CD4-positive, alpha-beta T cell (primary cell): ENCODE results near the gene SLC29A1. TPM values are rescaled to one million over a fixed set of nuclear protein-coding genes. Genes with fewer than 3 reads are reported as not detected.

Source experiments
- ATAC-seq: fragments of 200-7000 bp; cut with Tn5 transposase; one replicate; pipeline ENCODE4 v1.10.0; 2022; ENCODE audit warnings: mild to moderate bottlenecking; ENCODE audit not compliant: poor library complexity
- CTCF ChIA-PET: fragments of 350-600 bp; sonication (Branson Sonifier 250); formaldehyde crosslinking; loops from one replicate; lab custom pipeline; 2021; ENCODE audit warnings: antibody characterized with exemption, inconsistent platforms; lab: Charles Lee
- POLR2A ChIA-PET: fragments of 350-600 bp; sonication (Branson Sonifier 250); formaldehyde crosslinking; loops from one replicate; lab custom pipeline; 2021; ENCODE audit warnings: antibody characterized with exemption, inconsistent platforms; lab: Charles Lee
- DNase-seq, 14 experiments: peaks; one replicate each; pipeline ENCODE4 v3.0.0-alpha.2; 2013 to 2020; ENCODE audit warnings: mixed read lengths in 2 of 14
- H3K27ac ChIP-seq, 2 donors: one replicate each; pipeline versions ENCODE4 v1.5.1 to v1.7.0; 2013; ENCODE audit warnings: low read length in 2 of 2, low read depth in 1 of 2, mild to moderate bottlenecking in 1 of 2
- H3K27me3 ChIP-seq, 2 experiments: 1 replicate in 1 of 2; 2 replicates in 1 of 2; pipeline versions ENCODE4 v1.6.1 to v1.7.0; 2013; ENCODE audit warnings: low read length in 2 of 2, control low read depth in 1 of 2, mild to moderate bottlenecking in 1 of 2, moderate library complexity in 1 of 2; ENCODE audit not compliant: insufficient read depth in 2 of 2, control insufficient read depth in 1 of 2
- H3K36me3 ChIP-seq: one replicate; pipeline ENCODE4 v1.6.1; 2013; ENCODE audit warnings: low read length, control low read depth; ENCODE audit not compliant: insufficient read depth
- H3K4me1 ChIP-seq: one replicate; pipeline ENCODE4 v1.6.1; 2013; ENCODE audit warnings: low read length, control low read depth; ENCODE audit not compliant: insufficient read depth
- H3K4me3 ChIP-seq: one replicate; pipeline ENCODE4 v1.5.1; 2013; ENCODE audit warnings: mild to moderate bottlenecking, low read length, moderate library complexity
- H3K9me3 ChIP-seq, 2 experiments: 1 replicate in 1 of 2; 2 replicates in 1 of 2; pipeline versions ENCODE4 v1.6.1 to v1.7.0; 2013; ENCODE audit warnings: low read length in 2 of 2, mild to moderate bottlenecking in 2 of 2, control low read depth in 1 of 2, moderate library complexity in 1 of 2; ENCODE audit not compliant: control insufficient read depth in 1 of 2, insufficient read depth in 1 of 2
- H3K27ac Mint-ChIP-seq: one replicate; pipeline ENCODE4 v1.8.0; 2020; ENCODE audit warnings: mixed read lengths
- H3K27me3 Mint-ChIP-seq: one replicate; pipeline ENCODE4 v1.8.0; 2021; ENCODE audit warnings: mixed read lengths
- H3K36me3 Mint-ChIP-seq: one replicate; pipeline ENCODE4 v1.8.0; 2021; ENCODE audit warnings: low read depth, mixed read lengths
- H3K4me1 Mint-ChIP-seq: one replicate; pipeline ENCODE4 v1.8.0; 2021; ENCODE audit warnings: low read depth, mixed read lengths
- H3K4me3 Mint-ChIP-seq: one replicate; pipeline ENCODE4 v1.8.0; 2020; ENCODE audit warnings: mild to moderate bottlenecking, mixed read lengths
- H3K9me3 Mint-ChIP-seq: one replicate; pipeline ENCODE4 v1.8.0; 2020; ENCODE audit warnings: mixed read lengths
- CTCF ChIP-seq: fragments of 200-600 bp; IDR thresholded peaks from one replicate; pipeline ENCODE4 v1.8.0; 2022; ENCODE audit warnings: antibody characterized with exemption, mild to moderate bottlenecking
- intact Hi-C, 2 experiments: fragments of 100-400 bp; cut with DNase I in 1 of 2; cut with micrococcal nuclease in 1 of 2; formaldehyde crosslinking; loops; one replicate each; pipeline versions ENCODE4 v1.15.1 to v1.9.0; 2023 to 2025; cut with DNase I, micrococcal nuclease
- total RNA-seq, 174 experiments: library from RNA in 2 of 174; stranded (reverse) in 2 of 174; gene quantifications; one replicate each; pipeline ENCODE4 v1.2.3 and lab custom pipeline; 2021 to 2026

The SLC29A1 gene
- total RNA-seq, 2 experiments from 2014 or later: 0.67 to 1.3 TPM

DNA sequence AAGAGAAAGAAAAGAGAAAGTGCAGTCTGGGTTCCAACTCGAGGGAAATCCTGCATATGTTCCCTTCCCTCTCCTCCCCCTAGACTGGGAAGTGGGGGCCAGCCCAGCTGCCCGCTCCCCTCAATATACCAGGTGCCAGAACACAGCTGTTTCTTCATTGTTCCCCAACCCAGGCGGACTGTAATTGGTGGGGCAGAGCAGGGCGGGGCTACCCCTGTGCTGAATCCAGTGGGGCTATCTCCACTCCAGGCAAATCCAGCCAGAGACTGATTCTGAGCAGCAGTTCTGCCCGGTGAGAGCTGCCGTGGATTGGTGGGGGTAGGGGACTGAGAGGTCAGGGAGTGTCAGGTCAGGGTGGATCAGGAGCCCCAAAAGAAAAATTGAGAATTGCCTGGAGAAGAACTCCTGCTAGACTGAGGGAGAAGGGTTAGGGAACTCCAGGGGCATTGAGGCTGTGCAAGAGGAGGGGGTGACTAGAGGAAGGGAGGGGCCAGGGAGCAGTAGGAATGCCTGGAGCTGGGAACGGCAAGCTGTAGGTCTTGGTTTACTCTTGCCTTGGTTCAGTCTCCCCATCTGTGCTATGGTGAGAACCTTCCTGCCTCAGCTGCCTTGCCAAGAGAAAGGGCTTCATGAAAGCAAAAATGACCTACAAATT, 6.6 kb upstream of the SLC29A1 start, which contains the start of gene MYMX:
MYMX (plus strand) TSS at position 250 of the 655 bp plus-strand sequence. CDS start 546 bp downstream, outside the sequence.
- H3K4me1 ChIP-seq: peaks cover 16% of the 10 kb centered on the region
- no peak for TF ChIP-seq CTCF
- Mint-ChIP-seq H3K27me3 (peaks cover 4% of the 10 kb centered on the region), H3K36me3 (no peaks in the 10 kb centered on the region), H3K27ac (no peak within 1 kb of the TSS), H3K9me3 (no peaks in the 10 kb centered on the region), H3K4me3 (no peak within 1 kb of the TSS), H3K4me1 (peaks cover 17% of the 10 kb centered on the region)
- H3K27me3 ChIP-seq: peaks cover 4 to 7% of the 10 kb centered on the region in 2 experiments
- no peak for ATAC-seq
- no peak within 1 kb of the TSS for H3K4me3 ChIP-seq
- no peaks in the 10 kb centered on the region for H3K36me3 ChIP-seq
- CTCF ChIA-PET: interaction anchor here (0.7 kb wide), 1 partner anchor 12 kb away, joined by 4 read pairs; no protein-coding TSS in a partner anchor
- H3K9me3 ChIP-seq: peaks cover 0 to 3% of the 10 kb centered on the region in 2 experiments
- intact Hi-C loops: no loop called here
- no peak for DNase-seq
- POLR2A ChIA-PET: no interaction called here
- no peak within 1 kb of the TSS for H3K27ac ChIP-seq

DNA sequence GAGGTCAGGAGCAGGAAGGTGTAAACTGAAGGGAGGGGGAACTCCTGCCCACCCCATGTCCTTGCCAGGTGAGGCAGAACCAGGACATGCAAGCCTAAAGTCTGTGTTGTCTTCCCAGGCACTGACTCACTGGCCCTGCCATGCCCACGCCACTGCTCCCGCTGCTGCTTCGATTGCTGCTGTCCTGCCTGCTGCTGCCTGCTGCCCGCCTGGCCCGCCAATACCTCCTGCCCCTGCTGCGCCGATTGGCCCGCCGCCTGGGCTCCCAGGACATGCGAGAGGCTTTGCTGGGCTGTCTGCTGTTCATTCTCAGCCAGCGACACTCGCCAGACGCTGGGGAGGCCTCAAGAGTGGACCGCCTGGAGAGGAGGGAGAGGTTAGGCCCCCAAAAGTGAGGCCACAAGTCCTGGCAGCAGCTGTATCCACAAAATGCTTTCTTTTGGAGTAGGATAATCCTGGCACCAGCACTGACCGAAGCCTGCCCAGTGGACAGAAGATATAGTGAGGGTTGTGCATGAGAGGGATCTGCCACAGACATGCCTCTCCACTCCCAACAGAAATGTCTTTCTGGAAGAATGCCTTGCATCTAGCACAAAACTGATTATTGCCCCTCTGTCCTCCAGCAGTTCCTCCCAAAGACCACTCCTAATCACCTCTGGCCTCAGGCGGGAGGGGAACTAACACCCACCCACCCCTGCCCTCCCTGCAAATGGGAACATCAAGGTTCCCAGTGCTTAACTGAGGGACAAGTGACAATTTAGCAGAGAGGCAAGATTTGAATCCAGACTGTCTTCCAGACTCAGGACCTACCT, 5.9 kb upstream of the SLC29A1 start:
- no peaks in the 10 kb centered on the region for H3K36me3 ChIP-seq
- POLR2A ChIA-PET: no interaction called here
- H3K27me3 ChIP-seq: peaks cover 4 to 7% of the 10 kb centered on the region in 2 experiments
- DNase-seq: no peak
- H3K4me1 Mint-ChIP-seq: peaks cover 22% of the 10 kb centered on the region
- no peaks in the 10 kb centered on the region for H3K9me3 Mint-ChIP-seq
- CTCF ChIA-PET: no interaction called here
- no peak for ATAC-seq
- peaks cover 0 to 3% of the 10 kb centered on the region in 2 experiments for H3K9me3 ChIP-seq
- peaks cover 21% of the 10 kb centered on the region for H3K4me1 ChIP-seq
- no peak overlapping the region for H3K4me3 Mint-ChIP-seq
- TF ChIP-seq CTCF: no peak
- no peak overlapping the region for H3K4me3 ChIP-seq
- no peak overlapping the region for H3K27ac Mint-ChIP-seq
- H3K27ac ChIP-seq: no peak overlapping the region
- H3K27me3 Mint-ChIP-seq: peaks cover 4% of the 10 kb centered on the region
- intact Hi-C loops: no loop called here
- no peaks in the 10 kb centered on the region for H3K36me3 Mint-ChIP-seq

GRCh38 chr6:44219053-44219814, 4.2 kb upstream of the SLC29A1 start:
- peaks cover 4 to 7% of the 10 kb centered on the region in 2 experiments for H3K27me3 ChIP-seq
- Mint-ChIP-seq H3K9me3 (no peaks in the 10 kb centered on the region), H3K4me3 (peak overlapping the region; percentile 60), H3K36me3 (no peaks in the 10 kb centered on the region), H3K4me1 (peaks cover 33% of the 10 kb centered on the region), H3K27me3 (peaks cover under 1% of the 10 kb centered on the region), H3K27ac (no peak overlapping the region)
- no peak for TF ChIP-seq CTCF
- no peak for ATAC-seq
- no peaks in the 10 kb centered on the region for H3K36me3 ChIP-seq
- intact Hi-C loops: no loop called here
- ChIA-PET CTCF (no interaction called here), POLR2A (interaction anchor here (0.6 to 1.4 kb wide), 3 partner anchors 10 to 28 kb away, joined by 3 to 6 read pairs (median 3); partner anchors contain the start of gene HSP90AB1)
- DNase-seq: peak in 4 of 14 experiments; percentile 12 to 43 (median 30)
- peaks cover 34% of the 10 kb centered on the region for H3K4me1 ChIP-seq
- H3K27ac ChIP-seq: no peak overlapping the region
- H3K4me3 ChIP-seq: peak overlapping the region; percentile 24
- H3K9me3 ChIP-seq: peaks cover 0 to 3% of the 10 kb centered on the region in 2 experiments
